ENCODE results near the gene TMPRSS11B. TPM values are rescaled to one million over a fixed set of nuclear protein-coding genes. Genes with fewer than 3 reads are reported as not detected.
"Not testable (repeated sequence)": the region's sequence is repeated elsewhere in the genome, so short reads cannot be mapped to it uniquely, and the experiment has no call there.

The TMPRSS11B gene
- total RNA-seq, 1 donor from 2014 or later: not detected

DNA sequence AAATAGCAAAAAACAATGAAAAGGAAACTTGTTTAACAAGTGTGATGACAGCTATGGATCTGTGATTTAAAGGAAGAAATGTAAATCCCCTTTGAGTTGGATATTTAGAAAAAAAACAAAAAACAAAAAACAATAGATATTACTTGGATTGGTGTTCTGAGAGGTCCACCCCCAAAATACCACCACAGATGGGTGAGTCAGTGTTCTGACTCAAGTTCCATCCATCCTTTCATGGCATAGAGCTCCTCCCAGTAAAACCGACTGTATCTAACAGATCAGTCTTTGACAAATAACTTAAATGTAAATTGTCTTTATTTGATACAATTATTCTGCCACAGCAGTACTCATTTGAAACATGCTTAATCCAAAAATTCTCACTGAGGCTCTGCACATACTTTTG, 27.4 kb downstream of the TMPRSS11B start:
- DNase-seq (ENCODE audit: low spot score, unreplicated experiment): no peak
- H3K4me3 Mint-ChIP-seq (ENCODE audit: low read depth): no peak overlapping the region
- H3K36me3 Mint-ChIP-seq (ENCODE audit: insufficient read depth): no peaks in the 10 kb centered on the region

DNA sequence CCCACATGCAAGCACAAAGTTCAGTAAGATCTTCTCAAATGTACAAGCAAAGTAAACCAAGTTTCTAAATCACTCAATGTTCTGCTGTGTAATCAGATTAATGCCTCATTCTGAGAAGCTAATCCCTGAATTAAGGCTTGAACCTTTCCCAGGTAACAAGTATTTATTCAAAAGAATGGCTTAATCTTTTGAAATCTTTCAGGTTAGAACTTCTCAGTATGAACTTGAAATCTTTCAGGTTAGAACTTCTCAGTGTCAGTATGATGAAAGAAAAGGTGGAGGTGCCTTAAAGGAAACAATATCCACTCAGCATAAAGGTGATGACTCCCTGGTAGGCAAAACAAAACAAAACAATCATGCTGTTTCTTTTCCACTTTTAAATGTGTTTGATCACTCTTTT, 29.0 kb downstream of the TMPRSS11B start:
- H3K4me3 Mint-ChIP-seq (ENCODE audit: low read depth): no peak overlapping the region
- DNase-seq (ENCODE audit: low spot score, unreplicated experiment): no peak
- H3K27ac Mint-ChIP-seq: no peak overlapping the region
- H3K27me3 Mint-ChIP-seq: no peaks in the 10 kb centered on the region
- no peaks in the 10 kb centered on the region for H3K4me1 Mint-ChIP-seq (ENCODE audit: low read depth)
- no peaks in the 10 kb centered on the region for H3K36me3 Mint-ChIP-seq (ENCODE audit: insufficient read depth)
- H3K9me3 Mint-ChIP-seq (ENCODE audit: low read depth): no peaks in the 10 kb centered on the region
- TF ChIP-seq, protein P1, sequence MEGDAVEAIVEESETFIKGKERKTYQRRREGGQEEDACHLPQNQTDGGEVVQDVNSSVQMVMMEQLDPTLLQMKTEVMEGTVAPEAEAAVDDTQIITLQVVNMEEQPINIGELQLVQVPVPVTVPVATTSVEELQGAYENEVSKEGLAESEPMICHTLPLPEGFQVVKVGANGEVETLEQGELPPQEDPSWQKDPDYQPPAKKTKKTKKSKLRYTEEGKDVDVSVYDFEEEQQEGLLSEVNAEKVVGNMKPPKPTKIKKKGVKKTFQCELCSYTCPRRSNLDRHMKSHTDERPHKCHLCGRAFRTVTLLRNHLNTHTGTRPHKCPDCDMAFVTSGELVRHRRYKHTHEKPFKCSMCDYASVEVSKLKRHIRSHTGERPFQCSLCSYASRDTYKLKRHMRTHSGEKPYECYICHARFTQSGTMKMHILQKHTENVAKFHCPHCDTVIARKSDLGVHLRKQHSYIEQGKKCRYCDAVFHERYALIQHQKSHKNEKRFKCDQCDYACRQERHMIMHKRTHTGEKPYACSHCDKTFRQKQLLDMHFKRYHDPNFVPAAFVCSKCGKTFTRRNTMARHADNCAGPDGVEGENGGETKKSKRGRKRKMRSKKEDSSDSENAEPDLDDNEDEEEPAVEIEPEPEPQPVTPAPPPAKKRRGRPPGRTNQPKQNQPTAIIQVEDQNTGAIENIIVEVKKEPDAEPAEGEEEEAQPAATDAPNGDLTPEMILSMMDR (IDR thresholded peaks at IDR 0.05; ENCODE audit: unreplicated experiment): no peak

More for the DNA sequence above, 27.4 kb downstream of the TMPRSS11B start:
- H3K27me3 Mint-ChIP-seq: no peaks in the 10 kb centered on the region
- H3K9me3 Mint-ChIP-seq (ENCODE audit: low read depth): no peaks in the 10 kb centered on the region
- H3K27ac Mint-ChIP-seq: no peak overlapping the region
- TF ChIP-seq, protein P1 (IDR thresholded peaks at IDR 0.05; ENCODE audit: unreplicated experiment): no peak
- no peaks in the 10 kb centered on the region for H3K4me1 Mint-ChIP-seq (ENCODE audit: low read depth)

DNA sequence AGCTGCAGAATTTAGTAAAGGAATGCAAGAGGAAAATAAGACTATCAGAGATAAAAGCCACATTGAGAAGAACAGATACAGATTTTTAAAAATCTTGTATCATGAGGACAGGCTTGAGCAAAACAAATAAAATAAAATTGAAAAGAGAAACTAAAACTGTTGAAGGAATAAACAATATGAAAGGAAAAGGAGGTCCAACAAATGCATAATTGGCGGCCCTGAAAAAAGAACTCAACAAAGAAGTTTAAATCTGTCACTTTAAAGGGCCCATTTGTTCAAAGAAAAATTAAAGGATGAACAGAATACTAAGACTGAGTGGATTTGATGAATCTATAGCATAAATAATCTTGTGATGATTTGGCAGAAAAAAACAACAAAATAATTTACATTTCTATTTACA, 36.5 kb downstream of the TMPRSS11B start:
- H3K4me3 Mint-ChIP-seq (ENCODE audit: low read depth): no peak overlapping the region
- no peaks in the 10 kb centered on the region for H3K27me3 Mint-ChIP-seq
- no peaks in the 10 kb centered on the region for H3K36me3 Mint-ChIP-seq (ENCODE audit: insufficient read depth)
- H3K4me1 Mint-ChIP-seq (ENCODE audit: low read depth): no peaks in the 10 kb centered on the region
- no peak for DNase-seq (ENCODE audit: low spot score, unreplicated experiment)
- peaks cover 16% of the 10 kb centered on the region for H3K9me3 Mint-ChIP-seq (ENCODE audit: low read depth)
- H3K27ac Mint-ChIP-seq: no peak overlapping the region
- TF ChIP-seq, protein P1 (IDR thresholded peaks at IDR 0.05; ENCODE audit: unreplicated experiment): no peak

GRCh38 chr4:68194305-68194704, 51.2 kb downstream of the TMPRSS11B start:
- H3K36me3 Mint-ChIP-seq (ENCODE audit: insufficient read depth); H3K27ac Mint-ChIP-seq; DNase-seq (ENCODE audit: low spot score, unreplicated experiment): not testable (repeated sequence)

GRCh38 chr4:68193194-68193593, 52.3 kb downstream of the TMPRSS11B start:
- H3K27ac Mint-ChIP-seq: no peak overlapping the region
- peaks cover 13% of the 10 kb centered on the region for H3K9me3 Mint-ChIP-seq (ENCODE audit: low read depth)
- H3K4me1 Mint-ChIP-seq (ENCODE audit: low read depth): no peaks in the 10 kb centered on the region
- no peaks in the 10 kb centered on the region for H3K27me3 Mint-ChIP-seq
- no peak for DNase-seq (ENCODE audit: low spot score, unreplicated experiment)
- H3K4me3 Mint-ChIP-seq (ENCODE audit: low read depth): no peak overlapping the region
- H3K36me3 Mint-ChIP-seq (ENCODE audit: insufficient read depth): no peaks in the 10 kb centered on the region
- TF ChIP-seq, protein P1 (IDR thresholded peaks at IDR 0.05; ENCODE audit: unreplicated experiment): no peak

More at GRCh38 chr4:68194305-68194704, 51.2 kb downstream of the TMPRSS11B start:
- H3K27me3 Mint-ChIP-seq; H3K4me1 Mint-ChIP-seq (ENCODE audit: low read depth); H3K4me3 Mint-ChIP-seq (ENCODE audit: low read depth): not testable (repeated sequence)
- H3K9me3 Mint-ChIP-seq (ENCODE audit: low read depth): peaks cover 13% of the 10 kb centered on the region

DNA sequence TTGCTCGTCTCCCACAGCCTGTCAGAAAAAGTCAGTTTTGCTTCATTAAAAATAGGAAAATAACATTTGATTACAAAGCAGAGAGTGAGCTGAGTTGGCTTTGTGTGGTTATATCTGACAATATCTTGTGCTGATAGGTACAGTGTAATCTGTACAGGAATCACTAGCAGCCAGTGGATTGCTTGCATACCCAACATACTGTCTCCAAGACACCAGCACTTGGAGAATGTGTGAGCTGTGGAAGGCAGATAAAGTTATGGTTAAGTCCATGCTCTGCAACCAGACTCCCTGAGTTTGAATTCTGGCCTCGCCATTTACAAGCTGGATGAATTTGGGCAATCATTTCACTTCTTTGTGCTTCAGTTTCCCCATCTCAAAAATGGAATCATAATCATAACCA, 58.3 kb downstream of the TMPRSS11B start:
- no peak overlapping the region for H3K27ac Mint-ChIP-seq
- H3K4me3 Mint-ChIP-seq (ENCODE audit: low read depth): no peak overlapping the region
- H3K27me3 Mint-ChIP-seq: no peaks in the 10 kb centered on the region
- no peaks in the 10 kb centered on the region for H3K4me1 Mint-ChIP-seq (ENCODE audit: low read depth)
- DNase-seq (ENCODE audit: low spot score, unreplicated experiment): no peak
- H3K36me3 Mint-ChIP-seq (ENCODE audit: insufficient read depth): no peaks in the 10 kb centered on the region
- TF ChIP-seq, protein P1 (IDR thresholded peaks at IDR 0.05; ENCODE audit: unreplicated experiment): no peak
- no peaks in the 10 kb centered on the region for H3K9me3 Mint-ChIP-seq (ENCODE audit: low read depth)

Measured in progenitor cell of endocrine pancreas (in vitro differentiated cells).